ENCODE data around the gene CDIPT. TPM values are rescaled to one million over a fixed set of nuclear protein-coding genes. Genes with fewer than 3 reads are reported as not detected.

The CDIPT gene
- total RNA-seq, 2 experiments from 2014 or later, result 43.5 to 52.4 TPM

DNA sequence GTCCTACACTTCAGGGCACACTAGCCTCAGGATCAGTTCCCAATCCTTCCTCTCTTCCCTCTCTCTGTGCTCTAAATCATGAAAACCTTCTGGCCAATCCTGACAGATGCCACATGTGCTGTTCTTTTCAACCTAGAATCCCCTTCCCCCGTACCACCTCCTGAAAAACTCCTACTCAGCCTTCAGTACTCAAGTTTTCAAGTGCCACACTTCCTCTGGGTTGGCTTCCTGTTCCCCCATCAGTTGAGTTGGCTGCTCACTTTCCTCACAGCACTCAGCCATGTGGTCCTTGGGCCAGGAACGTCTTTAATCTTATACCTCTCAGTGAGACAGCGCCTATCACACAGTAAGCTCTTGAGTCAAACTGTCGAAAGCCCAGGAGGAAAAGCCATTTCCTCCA is 40.6 kb upstream of the CDIPT start:
- Histone ChIP-seq H3K4me1 (ENCODE audit: insufficient read depth, low read length, poor library complexity, severe bottlenecking) (no peaks in the 10 kb centered on the region), H3K9me3 (ENCODE audit: low read length) (no peaks in the 10 kb centered on the region), H3K36me3 (ENCODE audit: insufficient read depth, low read length) (no peaks in the 10 kb centered on the region), H3K4me3 (ENCODE audit: low read depth, low read length, poor library complexity, severe bottlenecking) (no peak overlapping the region), H4K20me1 (ENCODE audit: insufficient read depth, low read length) (no peaks in the 10 kb centered on the region), H2AFZ (ENCODE audit: low read length) (no peak overlapping the region), H3K9me2 (ENCODE audit: insufficient read depth, low read length) (no peaks in the 10 kb centered on the region), H3K79me2 (ENCODE audit: insufficient read depth, low read depth, low read length) (no peaks in the 10 kb centered on the region), H3K27ac (ENCODE audit: low read depth, low read length, poor library complexity, severe bottlenecking) (no peak overlapping the region), H3K4me2 (ENCODE audit: low read length) (no peak overlapping the region)
- TF ChIP-seq, protein P1, sequence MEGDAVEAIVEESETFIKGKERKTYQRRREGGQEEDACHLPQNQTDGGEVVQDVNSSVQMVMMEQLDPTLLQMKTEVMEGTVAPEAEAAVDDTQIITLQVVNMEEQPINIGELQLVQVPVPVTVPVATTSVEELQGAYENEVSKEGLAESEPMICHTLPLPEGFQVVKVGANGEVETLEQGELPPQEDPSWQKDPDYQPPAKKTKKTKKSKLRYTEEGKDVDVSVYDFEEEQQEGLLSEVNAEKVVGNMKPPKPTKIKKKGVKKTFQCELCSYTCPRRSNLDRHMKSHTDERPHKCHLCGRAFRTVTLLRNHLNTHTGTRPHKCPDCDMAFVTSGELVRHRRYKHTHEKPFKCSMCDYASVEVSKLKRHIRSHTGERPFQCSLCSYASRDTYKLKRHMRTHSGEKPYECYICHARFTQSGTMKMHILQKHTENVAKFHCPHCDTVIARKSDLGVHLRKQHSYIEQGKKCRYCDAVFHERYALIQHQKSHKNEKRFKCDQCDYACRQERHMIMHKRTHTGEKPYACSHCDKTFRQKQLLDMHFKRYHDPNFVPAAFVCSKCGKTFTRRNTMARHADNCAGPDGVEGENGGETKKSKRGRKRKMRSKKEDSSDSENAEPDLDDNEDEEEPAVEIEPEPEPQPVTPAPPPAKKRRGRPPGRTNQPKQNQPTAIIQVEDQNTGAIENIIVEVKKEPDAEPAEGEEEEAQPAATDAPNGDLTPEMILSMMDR (conservative IDR thresholded peaks at IDR 0.05; ENCODE audit: low read length), result no peak
- no peak for TF ChIP-seq EZH2phosphoT487 (IDR thresholded peaks at IDR 0.05; ENCODE audit: borderline replicate concordance, low read depth, low read length)
- POLR2A ChIA-PET, result no interaction called here
- DNase-seq (ENCODE audit: low spot score), result no peak
- CTCF ChIA-PET (ENCODE audit: unreplicated experiment), result interaction anchor here (0.6 kb wide), 1 partner anchor 36 kb away, joined by 3 read pairs; no protein-coding TSS in a partner anchor
- intact Hi-C loops (cut with micrococcal nuclease; ENCODE audit: unreplicated experiment), result no loop called here
- BruUV-seq (replicated peaks), result no TSS peak

DNA sequence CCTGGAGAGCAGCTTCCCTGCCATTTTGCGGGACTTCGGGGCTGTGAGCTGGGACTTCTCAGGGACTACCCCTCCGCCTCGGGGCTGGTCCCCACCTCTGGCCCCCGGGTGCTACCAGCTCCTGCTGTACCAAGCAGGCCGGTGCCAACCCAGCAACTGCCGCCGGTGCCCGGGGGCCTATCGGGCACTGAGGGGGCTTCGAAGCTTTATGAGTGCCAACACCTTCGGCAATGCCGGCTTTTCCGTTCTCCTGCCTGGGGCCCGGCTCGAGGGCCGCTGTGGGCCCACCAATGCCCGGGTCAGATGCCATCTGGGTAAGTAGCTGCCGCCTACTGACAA is 38.5 kb upstream of the CDIPT start:
- POLR2A ChIA-PET, result interaction anchor here (0.7 kb wide), 1 partner anchor 72 kb away, joined by 3 read pairs; the partner anchor contains the start of gene TAOK2
- no peak overlapping the region for H3K4me3 ChIP-seq (ENCODE audit: low read depth, low read length, poor library complexity, severe bottlenecking)
- intact Hi-C loops (cut with micrococcal nuclease; ENCODE audit: unreplicated experiment), result no loop called here
- CTCF ChIA-PET (ENCODE audit: unreplicated experiment), result no interaction called here
- no peaks in the 10 kb centered on the region for H3K79me2 ChIP-seq (ENCODE audit: insufficient read depth, low read depth, low read length)
- no TSS peak for BruUV-seq (replicated peaks)
- H3K9me3 ChIP-seq (ENCODE audit: low read length), result no peaks in the 10 kb centered on the region
- no peaks in the 10 kb centered on the region for H4K20me1 ChIP-seq (ENCODE audit: insufficient read depth, low read length)
- no peaks in the 10 kb centered on the region for H3K9me2 ChIP-seq (ENCODE audit: insufficient read depth, low read length)
- no peak overlapping the region for H3K4me2 ChIP-seq (ENCODE audit: low read length)
- H3K4me1 ChIP-seq (ENCODE audit: insufficient read depth, low read length, poor library complexity, severe bottlenecking), result no peaks in the 10 kb centered on the region
- DNase-seq (ENCODE audit: low spot score), result no peak
- H2AFZ ChIP-seq (ENCODE audit: low read length), result no peak overlapping the region
- TF ChIP-seq, protein P1 (conservative IDR thresholded peaks at IDR 0.05; ENCODE audit: low read length), result no peak
- no peak for TF ChIP-seq EZH2phosphoT487 (IDR thresholded peaks at IDR 0.05; ENCODE audit: borderline replicate concordance, low read depth, low read length)
- H3K27ac ChIP-seq (ENCODE audit: low read depth, low read length, poor library complexity, severe bottlenecking), result no peak overlapping the region
- H3K36me3 ChIP-seq (ENCODE audit: insufficient read depth, low read length), result no peaks in the 10 kb centered on the region

DNA sequence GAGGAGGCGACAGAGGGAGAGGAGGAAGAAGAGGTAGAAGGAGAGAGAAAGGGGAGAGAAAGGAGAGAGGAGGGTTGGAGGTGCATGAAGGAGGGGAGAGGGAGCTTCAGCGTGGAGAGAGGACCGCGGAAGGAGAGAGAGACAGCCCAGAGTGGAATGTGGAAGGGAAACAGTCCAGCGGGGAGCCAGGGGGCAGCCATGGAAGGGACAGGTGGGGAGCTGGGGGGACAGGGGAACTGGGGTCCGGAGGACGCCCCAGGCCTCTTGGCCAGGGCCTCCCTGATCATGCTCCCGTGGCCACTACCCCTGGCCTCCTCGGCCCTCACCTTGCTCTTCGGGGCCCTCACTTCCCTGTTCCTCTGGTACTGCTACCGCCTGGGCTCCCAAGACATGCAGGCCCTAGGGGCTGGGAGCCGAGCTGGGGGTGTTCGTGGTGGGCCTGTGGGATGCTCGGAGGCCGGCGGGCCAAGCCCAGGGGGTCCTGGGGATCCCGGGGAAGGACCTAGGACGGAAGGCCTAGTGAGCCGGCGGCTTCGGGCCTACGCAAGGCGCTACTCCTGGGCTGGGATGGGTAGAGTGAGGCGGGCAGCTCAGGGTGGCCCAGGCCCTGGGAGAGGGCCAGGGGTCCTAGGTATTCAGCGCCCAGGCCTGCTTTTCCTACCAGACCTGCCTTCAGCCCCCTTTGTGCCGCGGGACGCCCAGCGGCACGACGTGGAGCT is 38.0 kb upstream of the CDIPT start:
- TF ChIP-seq, protein P1 (conservative IDR thresholded peaks at IDR 0.05; ENCODE audit: low read length), result no peak
- no peak for TF ChIP-seq EZH2phosphoT487 (IDR thresholded peaks at IDR 0.05; ENCODE audit: borderline replicate concordance, low read depth, low read length)
- Histone ChIP-seq H3K27ac (ENCODE audit: low read depth, low read length, poor library complexity, severe bottlenecking) (no peak overlapping the region), H3K9me2 (ENCODE audit: insufficient read depth, low read length) (no peaks in the 10 kb centered on the region), H3K9me3 (ENCODE audit: low read length) (no peaks in the 10 kb centered on the region), H4K20me1 (ENCODE audit: insufficient read depth, low read length) (no peaks in the 10 kb centered on the region), H3K4me2 (ENCODE audit: low read length) (peak overlapping the region; percentile 62), H3K4me3 (ENCODE audit: low read depth, low read length, poor library complexity, severe bottlenecking) (no peak overlapping the region), H3K4me1 (ENCODE audit: insufficient read depth, low read length, poor library complexity, severe bottlenecking) (no peaks in the 10 kb centered on the region), H3K36me3 (ENCODE audit: insufficient read depth, low read length) (no peaks in the 10 kb centered on the region), H2AFZ (ENCODE audit: low read length) (no peak overlapping the region), H3K79me2 (ENCODE audit: insufficient read depth, low read depth, low read length) (no peaks in the 10 kb centered on the region)
- DNase-seq (ENCODE audit: low spot score), result no peak
- ChIA-PET POLR2A (no interaction called here), CTCF (ENCODE audit: unreplicated experiment) (interaction anchor here (1.2 kb wide), 1 partner anchor 8 kb away, joined by 4 read pairs; no protein-coding TSS in a partner anchor)
- no TSS peak for BruUV-seq (replicated peaks)
- intact Hi-C loops (cut with micrococcal nuclease; ENCODE audit: unreplicated experiment), result no loop called here
